HG02852 (cell line): Measurements from ENCODE around the gene OR2K2.
"Not testable (repeated sequence)": the region's sequence is repeated elsewhere in the genome, so short reads cannot be mapped to it uniquely, and the experiment has no call there.

Experiments used
- ATAC-seq: cut with Tn5 transposase; IDR thresholded peaks from one replicate; pipeline ENCODE4 v1.9.1; 2021; ENCODE audit warnings: mild to moderate bottlenecking, moderate library complexity; ENCODE audit not compliant: unreplicated experiment

OR2K2 gene

GRCh38 chr9:111298731-111299598 lies 31.1 kb downstream of the OR2K2 start:
- ATAC-seq = no peak

- ATAC-seq = no peak
Observed at GRCh38 chr9:111298111-111298510, 31.9 kb downstream of the OR2K2 start.

DNA sequence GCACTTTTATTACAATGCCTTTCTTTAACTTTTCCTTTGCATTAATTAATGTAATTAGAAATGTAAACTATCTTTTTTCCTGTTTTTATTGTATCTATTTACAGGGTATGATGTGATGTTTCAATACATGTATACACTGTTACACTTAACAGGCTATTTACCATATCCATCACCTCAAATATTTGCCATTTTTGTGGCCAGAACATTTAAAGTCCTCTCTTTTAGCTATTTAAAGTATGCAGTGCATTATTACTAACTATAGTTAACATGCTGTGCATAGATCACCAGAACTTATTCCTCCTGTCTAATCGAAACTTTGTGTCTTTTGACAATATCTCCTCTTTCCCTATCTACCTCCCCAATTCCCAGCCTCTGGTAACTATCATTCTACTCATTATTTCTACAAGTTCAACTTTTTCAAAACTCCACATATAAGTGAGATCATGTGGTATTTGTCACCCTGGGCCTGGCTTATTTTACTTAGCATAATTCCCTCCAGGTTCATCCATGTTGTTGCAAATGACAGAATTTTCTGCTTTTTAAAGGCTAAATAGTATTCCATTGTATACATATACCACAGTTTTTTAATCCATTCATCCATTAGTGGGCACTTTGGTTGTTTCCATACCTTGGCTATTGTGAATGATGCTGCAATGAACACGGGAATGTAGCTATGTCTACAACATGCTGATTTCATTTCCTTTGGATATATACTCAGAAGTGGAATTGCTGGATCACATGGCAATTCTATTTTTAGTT lies 32.8 kb downstream of the OR2K2 start:
- no peak for ATAC-seq

DNA sequence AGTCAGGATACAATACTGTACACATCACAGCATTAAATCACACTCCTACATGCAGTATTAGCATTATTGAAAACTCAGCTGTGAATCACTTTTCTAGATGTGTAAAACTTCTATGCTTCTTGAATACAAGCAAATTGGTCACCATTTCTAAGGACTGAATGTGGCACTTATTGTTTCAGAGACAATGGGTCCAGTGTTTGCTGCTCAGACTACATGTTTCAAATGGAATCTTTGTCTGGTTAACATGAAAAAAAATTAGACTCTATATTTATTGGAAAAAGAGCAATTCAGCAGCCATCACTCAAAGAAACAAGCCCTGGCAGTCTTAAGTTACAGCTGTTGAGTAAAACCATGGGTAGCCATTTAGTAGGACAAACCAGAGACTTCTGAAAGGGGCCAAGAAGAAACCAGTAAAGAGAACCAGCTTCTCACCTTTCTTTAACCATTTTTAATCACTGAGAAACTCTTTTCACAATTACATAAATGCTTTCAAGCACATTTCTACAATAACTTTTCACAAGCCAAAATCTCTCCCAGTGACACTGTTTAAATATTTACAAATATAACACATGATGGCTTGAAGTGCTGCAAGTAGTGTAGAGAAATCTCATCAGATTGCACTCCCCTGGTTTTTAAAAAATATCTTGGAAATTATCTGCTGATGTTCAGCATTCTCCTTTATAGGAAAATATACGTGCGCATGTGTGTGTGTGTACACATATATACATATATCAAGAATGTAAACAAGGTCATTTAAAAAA lies 35.2 kb downstream of the OR2K2 start:
- ATAC-seq = no peak

- ATAC-seq = no peak
Observed at GRCh38 chr9:111287127-111287526, 42.9 kb downstream of the OR2K2 start.

DNA sequence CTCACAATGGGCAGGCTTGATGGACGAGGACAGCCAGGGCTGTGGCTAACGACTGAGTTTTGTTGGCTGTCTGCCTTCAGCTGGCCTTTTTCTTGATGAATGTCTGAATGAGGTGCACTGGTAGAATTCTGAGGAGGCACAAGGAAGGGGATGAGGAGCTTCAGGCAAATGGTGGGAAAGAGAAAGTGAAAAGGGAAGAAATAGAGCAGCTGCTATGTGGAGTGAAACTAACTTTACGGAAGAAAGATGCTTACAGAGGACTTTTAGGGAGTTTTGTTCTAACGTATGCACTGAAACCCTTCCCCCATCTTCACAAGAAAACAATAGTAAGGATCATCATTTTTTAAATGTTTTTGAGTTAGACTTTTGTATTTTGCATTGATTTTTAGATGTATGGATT lies 45.3 kb downstream of the OR2K2 start:
- no peak for ATAC-seq

DNA sequence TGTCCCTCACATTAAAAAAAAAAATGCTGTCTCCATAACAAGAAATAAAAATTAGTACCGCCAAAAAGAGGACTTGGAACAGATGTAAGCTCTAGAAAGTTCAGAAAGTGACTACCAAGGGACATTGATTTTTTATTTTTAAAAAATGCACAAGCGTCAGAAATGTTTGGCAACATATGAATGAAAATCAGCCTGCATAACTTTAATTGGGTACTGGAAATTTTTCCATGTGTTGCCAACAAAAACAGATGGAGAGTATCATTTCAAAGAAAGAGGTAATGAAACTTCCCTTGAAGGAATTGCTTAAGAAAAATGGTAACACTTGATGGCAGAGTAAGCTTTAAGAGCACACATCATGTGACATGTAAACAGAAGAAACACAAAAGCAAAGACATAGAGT lies 47.2 kb downstream of the OR2K2 start:
- no peak for ATAC-seq

GRCh38 chr9:111280795-111281194 lies 49.2 kb downstream of the OR2K2 start:
- ATAC-seq = not testable (repeated sequence)
